Sigmoid colon (tissue), 4 donors: ENCODE measurements around the gene ESR1.

Experiments
- EP300 ChIP-seq, 4 donors: sonication (generic); formaldehyde crosslinking; IDR thresholded peaks; one replicate each; pipeline ENCODE4 v1.6.1; 2017; ENCODE audit warnings: antibody characterized with exemption in 4 of 4
- POLR2A ChIP-seq, 2 donors: fragments of 450-650 bp; IDR thresholded peaks; one replicate each; pipeline ENCODE4 v1.6.1; 2016; ENCODE audit warnings: antibody characterized with exemption in 2 of 2, mild to moderate bottlenecking in 2 of 2, moderate library complexity in 2 of 2
- POLR2AphosphoS5 ChIP-seq, 4 donors: sonication (generic); formaldehyde crosslinking; IDR thresholded peaks; one replicate each; pipeline ENCODE4 v1.6.1; 2017; ENCODE audit warnings: antibody characterized with exemption in 4 of 4
- TF ChIP-seq, protein P1 (sequence below), 4 experiments: fragments of 450-650 bp in 3 of 4; fragments of 200-600 bp in 1 of 4; IDR thresholded peaks; one replicate each; pipeline ENCODE4 v1.5.1; 2016 to 2019; ENCODE audit warnings: antibody characterized with exemption in 4 of 4, mild to moderate bottlenecking in 3 of 4, moderate library complexity in 2 of 4

- TF ChIP-seq, protein P1, sequence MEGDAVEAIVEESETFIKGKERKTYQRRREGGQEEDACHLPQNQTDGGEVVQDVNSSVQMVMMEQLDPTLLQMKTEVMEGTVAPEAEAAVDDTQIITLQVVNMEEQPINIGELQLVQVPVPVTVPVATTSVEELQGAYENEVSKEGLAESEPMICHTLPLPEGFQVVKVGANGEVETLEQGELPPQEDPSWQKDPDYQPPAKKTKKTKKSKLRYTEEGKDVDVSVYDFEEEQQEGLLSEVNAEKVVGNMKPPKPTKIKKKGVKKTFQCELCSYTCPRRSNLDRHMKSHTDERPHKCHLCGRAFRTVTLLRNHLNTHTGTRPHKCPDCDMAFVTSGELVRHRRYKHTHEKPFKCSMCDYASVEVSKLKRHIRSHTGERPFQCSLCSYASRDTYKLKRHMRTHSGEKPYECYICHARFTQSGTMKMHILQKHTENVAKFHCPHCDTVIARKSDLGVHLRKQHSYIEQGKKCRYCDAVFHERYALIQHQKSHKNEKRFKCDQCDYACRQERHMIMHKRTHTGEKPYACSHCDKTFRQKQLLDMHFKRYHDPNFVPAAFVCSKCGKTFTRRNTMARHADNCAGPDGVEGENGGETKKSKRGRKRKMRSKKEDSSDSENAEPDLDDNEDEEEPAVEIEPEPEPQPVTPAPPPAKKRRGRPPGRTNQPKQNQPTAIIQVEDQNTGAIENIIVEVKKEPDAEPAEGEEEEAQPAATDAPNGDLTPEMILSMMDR (IDR thresholded peaks at IDR 0.05): no peak
- TF ChIP-seq POLR2AphosphoS5 (IDR thresholded peaks at IDR 0.05) (no peak), POLR2A (IDR thresholded peaks at IDR 0.05) (no peak), EP300 (IDR thresholded peaks at IDR 0.05) (no peak)
Measured at GRCh38 chr6:151803743-151804142, 3.7 kb upstream of the ESR1 start.
